GM18519 (cell line): ENCODE results near the gene SPEM1.
"Not testable (repeated sequence)": the region's sequence is repeated elsewhere in the genome, so short reads cannot be mapped to it uniquely, and the experiment has no call there.

Source experiments
- ATAC-seq: cut with Tn5 transposase; IDR thresholded peaks from one replicate; pipeline ENCODE4 v1.9.1; 2021; ENCODE audit warnings: mild to moderate bottlenecking, moderate library complexity; ENCODE audit not compliant: unreplicated experiment, low FRiP score

SPEM1 gene

DNA sequence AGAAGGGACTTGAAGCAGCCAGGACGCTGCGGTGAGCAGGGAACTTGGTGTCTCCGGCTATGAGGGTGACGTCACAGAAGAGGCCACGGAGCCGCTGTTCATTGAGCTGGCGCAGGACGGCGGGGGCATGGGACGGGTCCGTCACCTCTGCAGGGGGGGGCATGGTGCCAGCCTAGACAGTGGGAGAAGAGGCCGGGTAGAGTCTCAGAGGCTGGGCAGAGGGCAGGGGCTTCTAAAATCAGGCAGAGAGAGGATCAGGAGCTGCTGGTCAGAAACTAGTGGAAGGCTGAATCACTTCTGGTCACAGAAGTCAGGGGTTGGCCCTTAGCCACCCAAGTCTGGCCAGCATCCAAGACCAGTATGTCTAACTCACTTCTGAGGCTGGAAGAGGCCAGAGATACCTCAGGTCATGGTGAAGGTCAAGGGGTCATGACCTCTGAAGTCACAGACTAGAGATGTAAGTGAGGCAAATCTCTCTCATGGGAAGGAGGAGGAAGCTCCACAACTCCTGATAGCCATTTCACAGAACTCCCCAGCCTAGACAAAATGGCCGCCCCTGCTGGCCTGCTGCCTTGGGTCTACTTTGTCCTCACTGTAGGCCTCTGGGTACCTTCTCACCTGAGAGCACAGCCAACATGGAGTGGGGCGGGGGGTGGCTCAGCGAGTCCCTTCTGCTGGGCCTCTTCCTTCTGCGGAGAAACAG, 46.7 kb downstream of the SPEM1 start:
- ATAC-seq, result no peak

DNA sequence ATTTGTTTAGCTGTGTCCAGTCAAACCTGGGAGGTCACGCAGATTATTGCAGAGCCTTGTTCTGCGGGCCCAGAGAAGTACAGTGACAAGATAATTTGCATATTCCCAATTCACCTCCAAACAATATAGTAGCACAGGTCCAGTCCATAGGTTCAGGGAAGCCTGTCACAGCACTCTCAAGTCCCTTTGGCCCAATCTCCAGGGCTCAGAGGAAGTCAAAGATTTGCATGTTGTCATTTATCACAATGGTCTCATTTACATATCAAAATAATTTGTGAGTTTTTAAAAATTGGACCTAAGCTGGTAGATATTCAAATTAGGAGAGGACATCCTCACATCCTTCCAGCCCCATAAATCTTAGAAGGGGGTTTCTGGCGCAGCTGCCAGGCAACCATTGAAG, 47.4 kb downstream of the SPEM1 start:
- no peak for ATAC-seq

DNA sequence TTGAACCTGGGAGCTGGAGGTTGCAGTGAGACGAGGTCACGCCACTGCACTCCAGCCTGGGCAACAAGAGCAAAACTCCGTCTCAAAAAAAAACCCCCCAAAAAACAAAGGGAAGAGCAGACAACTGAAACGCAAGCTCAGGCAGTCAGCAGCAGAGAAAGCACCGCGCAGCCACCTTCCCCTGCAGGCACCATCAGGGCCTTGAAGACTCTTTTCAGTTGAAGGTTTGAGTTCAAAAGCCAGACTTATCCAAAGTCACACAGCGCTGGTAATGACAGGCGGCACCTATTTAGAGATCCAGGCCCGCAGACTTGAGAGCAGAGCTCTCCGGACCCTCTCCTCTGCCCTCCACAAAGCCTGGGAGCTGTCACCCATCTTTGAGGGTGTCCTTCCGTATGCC, 48.2 kb downstream of the SPEM1 start:
- ATAC-seq, result no peak

DNA sequence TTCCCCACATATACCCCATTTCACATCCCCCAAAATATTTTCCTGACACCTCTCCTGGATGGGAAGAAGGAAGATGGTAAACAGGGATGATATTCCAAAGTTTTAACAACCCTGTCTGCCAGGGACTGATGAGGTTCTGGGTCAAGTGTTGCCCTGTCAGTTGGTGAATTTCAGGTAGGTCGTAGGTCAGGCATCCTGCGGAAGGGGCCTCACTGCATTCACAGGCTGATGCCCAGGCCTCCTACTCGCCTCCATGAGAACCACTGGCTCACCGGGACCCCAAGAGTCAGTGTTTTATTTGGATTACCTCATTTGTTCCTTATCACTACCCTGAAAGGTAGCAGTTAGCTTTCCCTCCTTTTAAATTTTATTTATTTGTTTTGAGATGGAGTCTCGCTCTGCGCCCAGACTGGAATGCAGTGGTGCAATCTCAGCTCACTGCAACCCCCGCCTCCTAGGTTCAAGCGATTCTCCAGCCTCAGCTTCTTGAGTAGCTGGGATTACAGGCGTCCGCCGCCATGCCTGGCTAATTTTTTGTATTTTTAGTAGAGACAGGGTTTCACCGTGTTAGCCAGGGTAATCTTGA, 48.8 kb downstream of the SPEM1 start:
- ATAC-seq, result no peak

DNA sequence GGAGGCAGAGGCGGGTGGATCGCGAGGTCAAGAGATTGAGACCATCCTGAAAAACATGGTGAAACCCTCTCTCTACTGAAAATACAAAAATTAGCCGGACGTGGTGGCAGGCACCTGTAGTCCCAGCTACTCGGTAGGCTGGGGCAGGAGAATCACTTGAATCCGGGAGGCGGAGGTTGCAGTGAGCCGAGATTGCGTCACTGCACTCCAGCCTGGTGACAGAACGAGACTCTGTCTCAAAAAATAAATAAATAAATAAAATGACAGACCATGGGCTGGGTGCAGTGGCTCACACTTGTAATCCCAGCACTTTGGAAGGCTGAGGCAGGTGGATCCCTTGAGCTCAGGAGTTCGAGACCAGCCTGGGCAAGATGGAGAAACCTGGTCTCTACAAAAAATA, 49.7 kb downstream of the SPEM1 start:
- not testable (repeated sequence) for ATAC-seq

DNA sequence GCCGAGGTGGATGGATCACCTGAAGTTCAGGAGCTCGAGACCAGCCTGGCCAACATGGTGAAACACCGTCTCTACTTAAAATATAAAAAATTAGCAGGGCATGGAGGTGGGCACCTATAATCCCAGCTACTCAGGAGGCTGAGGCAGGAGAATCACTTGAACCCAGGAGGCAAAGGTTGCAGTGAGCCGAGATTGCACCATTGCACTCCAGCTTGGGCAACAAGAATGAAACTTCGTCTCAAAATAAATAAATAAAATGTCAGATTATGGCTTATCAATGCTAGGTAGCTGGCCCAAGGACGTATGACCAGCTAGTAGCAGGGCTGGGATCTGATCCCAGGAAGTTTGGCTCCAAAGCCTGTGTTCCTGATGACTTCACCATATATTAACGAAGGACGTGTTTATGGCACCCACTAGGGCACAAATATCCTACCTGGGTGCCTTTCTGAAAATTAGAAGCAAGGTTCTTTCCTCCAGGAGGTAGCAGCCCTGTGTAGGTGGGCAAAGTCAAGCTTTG, 50.4 kb downstream of the SPEM1 start:
- ATAC-seq, result not testable (repeated sequence)
